ENCODE measurements around the gene MARCKS.

The MARCKS gene

GRCh38 chr6:113860181-113860955, 3.2 kb downstream of the MARCKS start:
- Mint-ChIP-seq H3K4me1 (peaks cover 16% of the 10 kb centered on the region), H3K27ac (peak overlapping the region; percentile 47), H3K9me3 (no peaks in the 10 kb centered on the region), H3K27me3 (peaks cover 39% of the 10 kb centered on the region), H3K4me3 (peak overlapping the region; percentile 34), H3K36me3 (peaks cover 1% of the 10 kb centered on the region)

- Mint-ChIP-seq H3K4me1 (peaks cover 16% of the 10 kb centered on the region), H3K27me3 (peaks cover 41% of the 10 kb centered on the region), H3K27ac (no peak overlapping the region), H3K9me3 (no peaks in the 10 kb centered on the region), H3K4me3 (no peak overlapping the region), H3K36me3 (peaks cover 1% of the 10 kb centered on the region)
These were observed 5.0 kb downstream of the MARCKS start for GRCh38 chr6:113862112-113862511.

GRCh38 chr6:113870917-113871316, 13.8 kb downstream of the MARCKS start:
- peaks cover 33% of the 10 kb centered on the region for H3K27me3 Mint-ChIP-seq
- no peaks in the 10 kb centered on the region for H3K36me3 Mint-ChIP-seq
- peaks cover 7% of the 10 kb centered on the region for H3K4me1 Mint-ChIP-seq
- no peak overlapping the region for H3K4me3 Mint-ChIP-seq
- no peak overlapping the region for H3K27ac Mint-ChIP-seq
- no peaks in the 10 kb centered on the region for H3K9me3 Mint-ChIP-seq

- H3K36me3 Mint-ChIP-seq: no peaks in the 10 kb centered on the region
- no peak overlapping the region for H3K27ac Mint-ChIP-seq
- no peaks in the 10 kb centered on the region for H3K9me3 Mint-ChIP-seq
- peaks cover 32% of the 10 kb centered on the region for H3K27me3 Mint-ChIP-seq
- no peak overlapping the region for H3K4me3 Mint-ChIP-seq
- peaks cover 7% of the 10 kb centered on the region for H3K4me1 Mint-ChIP-seq
These were observed 14.8 kb downstream of the MARCKS start for GRCh38 chr6:113871975-113872374.

- H3K4me3 Mint-ChIP-seq: no peak overlapping the region
- H3K4me1 Mint-ChIP-seq: peaks cover 7% of the 10 kb centered on the region
- no peaks in the 10 kb centered on the region for H3K9me3 Mint-ChIP-seq
- no peak overlapping the region for H3K27ac Mint-ChIP-seq
- H3K27me3 Mint-ChIP-seq: peaks cover 30% of the 10 kb centered on the region
- no peaks in the 10 kb centered on the region for H3K36me3 Mint-ChIP-seq
These were observed 16.0 kb downstream of the MARCKS start for GRCh38 chr6:113873043-113873667.

GRCh38 chr6:113875470-113875869, 18.3 kb downstream of the MARCKS start:
- Mint-ChIP-seq H3K4me3 (no peak overlapping the region), H3K36me3 (no peaks in the 10 kb centered on the region), H3K9me3 (no peaks in the 10 kb centered on the region), H3K4me1 (peaks cover 7% of the 10 kb centered on the region), H3K27me3 (peaks cover 18% of the 10 kb centered on the region), H3K27ac (no peak overlapping the region)

GRCh38 chr6:113876695-113877094, 19.6 kb downstream of the MARCKS start:
- Mint-ChIP-seq H3K9me3 (no peaks in the 10 kb centered on the region), H3K4me3 (no peak overlapping the region), H3K4me1 (peaks cover 7% of the 10 kb centered on the region), H3K27ac (no peak overlapping the region), H3K27me3 (peaks cover 21% of the 10 kb centered on the region), H3K36me3 (no peaks in the 10 kb centered on the region)

- no peaks in the 10 kb centered on the region for H3K4me1 Mint-ChIP-seq
- H3K36me3 Mint-ChIP-seq: no peaks in the 10 kb centered on the region
- H3K4me3 Mint-ChIP-seq: no peak overlapping the region
- no peaks in the 10 kb centered on the region for H3K9me3 Mint-ChIP-seq
- peaks cover 20% of the 10 kb centered on the region for H3K27me3 Mint-ChIP-seq
- H3K27ac Mint-ChIP-seq: no peak overlapping the region
These were observed 22.3 kb downstream of the MARCKS start for GRCh38 chr6:113879186-113880096.

GRCh38 chr6:113881478-113881980, 24.4 kb downstream of the MARCKS start:
- Mint-ChIP-seq H3K27me3 (peaks cover 14% of the 10 kb centered on the region), H3K4me3 (no peak overlapping the region), H3K9me3 (no peaks in the 10 kb centered on the region), H3K27ac (no peak overlapping the region), H3K4me1 (no peaks in the 10 kb centered on the region), H3K36me3 (no peaks in the 10 kb centered on the region)

- no peak overlapping the region for H3K4me3 Mint-ChIP-seq
- H3K4me1 Mint-ChIP-seq: no peaks in the 10 kb centered on the region
- H3K27me3 Mint-ChIP-seq: peaks cover 14% of the 10 kb centered on the region
- H3K27ac Mint-ChIP-seq: no peak overlapping the region
- no peaks in the 10 kb centered on the region for H3K36me3 Mint-ChIP-seq
- no peaks in the 10 kb centered on the region for H3K9me3 Mint-ChIP-seq
These were observed 25.3 kb downstream of the MARCKS start for GRCh38 chr6:113882336-113883022.

- no peaks in the 10 kb centered on the region for H3K9me3 Mint-ChIP-seq
- no peak overlapping the region for H3K27ac Mint-ChIP-seq
- H3K36me3 Mint-ChIP-seq: no peaks in the 10 kb centered on the region
- H3K4me3 Mint-ChIP-seq: no peak overlapping the region
- H3K4me1 Mint-ChIP-seq: no peaks in the 10 kb centered on the region
- peaks cover 13% of the 10 kb centered on the region for H3K27me3 Mint-ChIP-seq
These were observed 26.9 kb downstream of the MARCKS start for GRCh38 chr6:113884011-113884410.

- no peaks in the 10 kb centered on the region for H3K9me3 Mint-ChIP-seq
- H3K4me3 Mint-ChIP-seq: no peak overlapping the region
- H3K4me1 Mint-ChIP-seq: no peaks in the 10 kb centered on the region
- H3K27me3 Mint-ChIP-seq: peaks cover 6% of the 10 kb centered on the region
- H3K27ac Mint-ChIP-seq: no peak overlapping the region
- H3K36me3 Mint-ChIP-seq: no peaks in the 10 kb centered on the region
These were observed 29.4 kb downstream of the MARCKS start for GRCh38 chr6:113886512-113886911.

GRCh38 chr6:113888493-113888892, 31.3 kb downstream of the MARCKS start:
- H3K27me3 Mint-ChIP-seq: peaks cover 9% of the 10 kb centered on the region
- H3K36me3 Mint-ChIP-seq: no peaks in the 10 kb centered on the region
- no peak overlapping the region for H3K27ac Mint-ChIP-seq
- H3K9me3 Mint-ChIP-seq: no peaks in the 10 kb centered on the region
- no peak overlapping the region for H3K4me3 Mint-ChIP-seq
- H3K4me1 Mint-ChIP-seq: no peaks in the 10 kb centered on the region

GRCh38 chr6:113888956-113889630, 31.9 kb downstream of the MARCKS start:
- no peaks in the 10 kb centered on the region for H3K9me3 Mint-ChIP-seq
- no peaks in the 10 kb centered on the region for H3K4me1 Mint-ChIP-seq
- no peak overlapping the region for H3K4me3 Mint-ChIP-seq
- no peak overlapping the region for H3K27ac Mint-ChIP-seq
- no peaks in the 10 kb centered on the region for H3K36me3 Mint-ChIP-seq
- peaks cover 10% of the 10 kb centered on the region for H3K27me3 Mint-ChIP-seq

- Mint-ChIP-seq H3K36me3 (no peaks in the 10 kb centered on the region), H3K27me3 (peaks cover 11% of the 10 kb centered on the region), H3K4me1 (no peaks in the 10 kb centered on the region), H3K4me3 (no peak overlapping the region), H3K9me3 (no peaks in the 10 kb centered on the region), H3K27ac (no peak overlapping the region)
These were observed 36.3 kb downstream of the MARCKS start for GRCh38 chr6:113893451-113893850.

Measured in activated naive CD4-positive, alpha-beta T cell treated with anti-CD3 and anti-CD28 coated beads, Interleukin-2, amount 50 U/mL, for 24 hours (primary cell).